Activated naive CD8-positive, alpha-beta T cell treated with anti-CD3 and anti-CD28 coated beads, Interleukin-2, amount 50 U/mL, for 24 hours (primary cell): ENCODE data around the gene PSMA2.

Source experiments
- ATAC-seq: fragments of 150-1000 bp; cut with Tn5 transposase; one replicate; pipeline ENCODE4 v1.10.0; 2021
- DNase-seq: peaks from one replicate; pipeline ENCODE4 v3.0.0; 2021
- H3K27ac Mint-ChIP-seq: one replicate; pipeline ENCODE4 v1.8.0; 2021; ENCODE audit warnings: mild to moderate bottlenecking, mixed read lengths
- H3K27me3 Mint-ChIP-seq: one replicate; pipeline ENCODE4 v1.8.0; 2021; ENCODE audit warnings: mixed read lengths
- H3K36me3 Mint-ChIP-seq: one replicate; pipeline ENCODE4 v1.8.0; 2021; ENCODE audit warnings: low read depth, mixed read lengths
- H3K4me1 Mint-ChIP-seq: one replicate; pipeline ENCODE4 v1.8.0; 2021; ENCODE audit warnings: mixed read lengths
- H3K4me3 Mint-ChIP-seq: one replicate; pipeline ENCODE4 v1.8.0; 2021; ENCODE audit warnings: mild to moderate bottlenecking, moderate library complexity, mixed read lengths
- H3K9me3 Mint-ChIP-seq: one replicate; pipeline ENCODE4 v1.8.0; 2021; ENCODE audit warnings: mixed read lengths

PSMA2 gene

GRCh38 chr7:42928754-42929153, 3.2 kb downstream of the PSMA2 start:
- H3K36me3 Mint-ChIP-seq, result peaks cover 73% of the 10 kb centered on the region
- peak overlapping the region; percentile 53 for H3K27ac Mint-ChIP-seq
- H3K4me1 Mint-ChIP-seq, result peaks cover 73% of the 10 kb centered on the region
- no peaks in the 10 kb centered on the region for H3K9me3 Mint-ChIP-seq
- peaks cover 4% of the 10 kb centered on the region for H3K27me3 Mint-ChIP-seq
- DNase-seq (no peak), ATAC-seq (no peak)
- peak overlapping the region; percentile 99 for H3K4me3 Mint-ChIP-seq

GRCh38 chr7:42926204-42926603, 5.8 kb downstream of the PSMA2 start:
- Mint-ChIP-seq H3K4me1 (peaks cover 65% of the 10 kb centered on the region), H3K4me3 (no peak overlapping the region), H3K36me3 (peaks cover 80% of the 10 kb centered on the region), H3K9me3 (no peaks in the 10 kb centered on the region), H3K27me3 (no peaks in the 10 kb centered on the region), H3K27ac (no peak overlapping the region)
- DNase-seq (no peak), ATAC-seq (no peak)

GRCh38 chr7:42925630-42926029, 6.3 kb downstream of the PSMA2 start:
- H3K27ac Mint-ChIP-seq, result peak overlapping the region; percentile 10
- H3K9me3 Mint-ChIP-seq, result no peaks in the 10 kb centered on the region
- no peaks in the 10 kb centered on the region for H3K27me3 Mint-ChIP-seq
- ATAC-seq (no peak), DNase-seq (no peak)
- peaks cover 62% of the 10 kb centered on the region for H3K4me1 Mint-ChIP-seq
- H3K4me3 Mint-ChIP-seq, result no peak overlapping the region
- peaks cover 83% of the 10 kb centered on the region for H3K36me3 Mint-ChIP-seq

DNA sequence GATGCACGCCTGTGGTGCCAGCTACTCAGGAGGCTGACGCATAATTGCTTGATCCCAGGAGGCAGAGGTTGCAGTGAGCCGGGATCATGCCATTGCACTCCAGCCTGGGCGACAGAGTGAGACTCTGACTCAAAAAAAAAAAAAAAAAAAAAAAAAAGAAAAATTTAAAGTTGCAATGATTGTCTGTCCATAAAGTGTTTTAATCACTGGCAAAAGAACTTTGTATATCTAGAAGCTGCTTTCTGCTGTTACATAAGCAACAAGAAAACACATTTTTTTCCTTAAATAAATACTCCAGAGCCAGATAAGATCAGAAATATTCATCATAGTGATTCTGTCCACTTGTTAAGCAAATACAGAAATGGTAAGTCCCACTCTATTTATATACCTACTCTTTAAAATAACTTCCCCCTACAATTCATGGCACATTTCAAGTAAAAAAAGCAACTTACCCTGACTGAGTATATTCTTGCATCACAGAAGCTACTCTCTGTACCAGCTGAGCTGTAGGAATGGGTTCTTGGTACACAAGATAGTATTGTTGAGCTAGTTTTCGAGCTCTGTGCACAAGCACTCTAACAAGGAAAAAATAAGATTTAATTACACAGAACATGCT, 7.6 kb downstream of the PSMA2 start:
- Mint-ChIP-seq H3K27ac (peak overlapping the region; percentile 19), H3K4me1 (peaks cover 50% of the 10 kb centered on the region), H3K4me3 (no peak overlapping the region), H3K27me3 (no peaks in the 10 kb centered on the region), H3K36me3 (peaks cover 84% of the 10 kb centered on the region), H3K9me3 (no peaks in the 10 kb centered on the region)
- ATAC-seq, result no peak
- DNase-seq, result no peak

GRCh38 chr7:42922017-42922753, 9.8 kb downstream of the PSMA2 start:
- Mint-ChIP-seq H3K27me3 (no peaks in the 10 kb centered on the region), H3K36me3 (peaks cover 80% of the 10 kb centered on the region), H3K4me1 (peaks cover 28% of the 10 kb centered on the region), H3K27ac (no peak overlapping the region), H3K9me3 (no peaks in the 10 kb centered on the region), H3K4me3 (no peak overlapping the region)
- ATAC-seq (no peak), DNase-seq (no peak)

- no peaks in the 10 kb centered on the region for H3K27me3 Mint-ChIP-seq
- H3K9me3 Mint-ChIP-seq, result no peaks in the 10 kb centered on the region
- peaks cover 54% of the 10 kb centered on the region for H3K4me1 Mint-ChIP-seq
- peaks cover 60% of the 10 kb centered on the region for H3K36me3 Mint-ChIP-seq
- H3K4me3 Mint-ChIP-seq, result no peak overlapping the region
- peak overlapping the region; percentile 11 for H3K27ac Mint-ChIP-seq
- ATAC-seq (no peak), DNase-seq (no peak)
These were observed 16.6 kb downstream of the PSMA2 start for GRCh38 chr7:42915356-42915755.

DNA sequence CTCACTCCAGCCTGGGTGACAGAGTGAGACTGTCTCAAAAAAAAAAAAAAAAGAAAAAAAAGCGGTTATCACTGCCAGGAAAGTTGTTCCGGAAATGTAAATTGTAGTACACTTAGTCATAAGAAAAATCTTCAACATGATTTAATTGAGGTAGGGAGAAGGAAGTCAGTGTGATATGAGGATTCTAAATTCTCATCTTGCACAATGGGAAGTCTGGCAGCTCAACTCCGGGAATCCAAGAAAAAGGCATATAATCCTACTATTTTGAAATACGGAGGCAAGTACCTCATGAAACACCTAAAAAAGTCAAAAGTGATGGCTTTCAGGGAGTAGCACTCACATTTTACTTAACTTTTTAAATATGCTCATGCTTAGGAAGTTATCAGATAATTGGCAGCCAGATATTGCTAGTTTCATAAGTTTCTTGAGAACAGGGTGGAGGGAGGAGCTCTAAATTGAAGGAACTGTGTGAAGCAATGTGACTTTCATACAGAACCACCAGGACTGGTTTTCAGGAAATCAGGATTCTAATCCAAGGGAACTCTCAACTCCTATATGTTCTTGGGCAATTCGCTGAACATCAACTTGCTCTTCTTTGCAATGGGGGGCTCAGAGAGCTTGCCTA, 17.4 kb downstream of the PSMA2 start:
- no peak for ATAC-seq
- no peak for DNase-seq
- no peaks in the 10 kb centered on the region for H3K27me3 Mint-ChIP-seq
- H3K9me3 Mint-ChIP-seq, result no peaks in the 10 kb centered on the region
- peaks cover 60% of the 10 kb centered on the region for H3K36me3 Mint-ChIP-seq
- peak overlapping the region; percentile 83 for H3K27ac Mint-ChIP-seq
- H3K4me3 Mint-ChIP-seq, result peak overlapping the region; percentile 3
- H3K4me1 Mint-ChIP-seq, result peaks cover 61% of the 10 kb centered on the region

- Mint-ChIP-seq H3K36me3 (peaks cover 56% of the 10 kb centered on the region), H3K27ac (peak overlapping the region; percentile 83), H3K9me3 (no peaks in the 10 kb centered on the region), H3K4me1 (peaks cover 65% of the 10 kb centered on the region), H3K27me3 (no peaks in the 10 kb centered on the region), H3K4me3 (peak overlapping the region; percentile 19)
- no peak for DNase-seq
- ATAC-seq, result no peak
These were observed 18.0 kb downstream of the PSMA2 start for GRCh38 chr7:42914009-42914408.

DNA sequence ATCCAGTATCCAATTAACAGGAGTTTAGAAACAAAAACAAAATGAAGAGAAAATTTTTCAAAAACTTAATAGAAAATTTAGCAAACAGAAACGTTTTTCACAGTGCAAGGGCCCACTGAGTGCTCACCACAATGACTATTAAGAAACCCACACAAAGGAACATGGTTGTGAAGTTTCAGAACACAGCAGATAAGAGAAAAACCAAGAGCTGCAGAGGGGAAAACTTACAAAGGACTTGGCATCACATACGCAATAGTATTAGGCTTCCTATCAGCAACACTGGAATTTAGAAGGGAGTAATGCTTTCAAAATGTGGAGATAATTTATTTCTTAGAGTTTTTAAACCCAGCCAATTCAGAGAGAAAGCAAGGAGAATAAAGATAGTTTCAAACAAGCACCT, 18.4 kb downstream of the PSMA2 start:
- Mint-ChIP-seq H3K27me3 (no peaks in the 10 kb centered on the region), H3K4me1 (peaks cover 69% of the 10 kb centered on the region), H3K4me3 (peak overlapping the region; percentile 19), H3K9me3 (no peaks in the 10 kb centered on the region), H3K36me3 (peaks cover 54% of the 10 kb centered on the region), H3K27ac (peak overlapping the region; percentile 83)
- ATAC-seq, result peak; percentile 44
- DNase-seq, result no peak

DNA sequence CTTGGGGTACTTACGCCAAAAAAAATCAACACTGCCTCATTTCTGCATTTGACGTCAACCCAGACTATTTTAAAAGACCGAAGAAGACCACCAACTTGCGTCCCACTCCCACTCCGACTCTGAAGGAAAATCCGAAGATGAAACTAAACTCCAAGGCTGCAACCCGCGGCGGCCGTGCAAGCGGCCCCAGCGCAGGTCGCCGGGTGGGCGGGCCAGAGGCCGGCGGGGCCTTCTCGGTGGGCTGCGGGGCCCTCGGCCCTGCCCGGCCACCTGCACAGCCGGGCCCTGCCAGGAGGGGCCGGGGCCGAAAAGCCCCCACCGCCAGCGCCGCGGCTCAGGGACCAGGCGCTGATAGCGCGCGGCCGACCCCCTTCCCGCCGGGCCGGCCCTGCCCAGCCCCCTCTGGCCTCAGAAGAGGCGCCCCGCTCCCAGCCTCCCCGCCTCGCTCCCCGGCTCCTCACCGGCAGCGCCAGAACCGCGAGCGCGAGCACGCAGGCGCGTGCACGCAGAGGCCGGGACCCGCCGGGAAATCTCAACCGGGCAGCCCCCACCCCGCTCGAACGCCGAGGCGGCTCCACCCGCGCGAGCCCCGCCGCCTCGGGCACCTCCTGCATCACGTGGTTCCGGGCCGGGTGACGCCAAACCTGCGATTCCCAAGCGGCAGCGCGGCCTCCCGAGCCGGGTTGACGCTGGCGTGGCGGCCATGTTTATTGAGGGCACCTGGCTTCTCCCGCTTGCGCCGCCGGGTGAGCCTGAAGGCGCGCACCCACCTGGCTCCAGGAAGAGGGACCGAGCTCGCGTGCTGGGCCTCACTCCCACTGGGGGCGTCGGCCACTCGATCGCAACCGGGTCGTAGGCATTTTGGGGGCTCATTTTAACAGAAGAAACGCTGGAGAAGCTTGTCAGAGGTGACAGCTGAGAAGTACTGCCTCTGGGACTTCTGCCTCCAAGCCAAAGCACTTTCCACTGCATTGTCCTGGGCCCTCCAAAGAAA, 20.2 kb downstream of the PSMA2 start, which contains the start of gene C7orf25:
C7orf25 (minus strand) TSS at position 617 of the 994 bp plus-strand sequence. CDS start 1,170 bp downstream, outside the sequence.
- H3K27me3 Mint-ChIP-seq, result no peaks in the 10 kb centered on the region
- H3K4me1 Mint-ChIP-seq, result peaks cover 80% of the 10 kb centered on the region
- H3K27ac Mint-ChIP-seq, result peak within 1 kb of the TSS; percentile 91
- peak within 1 kb of the TSS; percentile 94 for H3K4me3 Mint-ChIP-seq
- peaks cover 45% of the 10 kb centered on the region for H3K36me3 Mint-ChIP-seq
- peak; percentile 92 for ATAC-seq
- H3K9me3 Mint-ChIP-seq, result peaks cover 6% of the 10 kb centered on the region
- DNase-seq, result peak; percentile 95

GRCh38 chr7:42910306-42910705, 21.7 kb downstream of the PSMA2 start:
- peaks cover 32% of the 10 kb centered on the region for H3K36me3 Mint-ChIP-seq
- H3K9me3 Mint-ChIP-seq, result peaks cover 6% of the 10 kb centered on the region
- H3K27me3 Mint-ChIP-seq, result no peaks in the 10 kb centered on the region
- no peak for ATAC-seq
- DNase-seq, result no peak
- H3K4me3 Mint-ChIP-seq, result peak overlapping the region; percentile 94
- peaks cover 70% of the 10 kb centered on the region for H3K4me1 Mint-ChIP-seq
- no peak overlapping the region for H3K27ac Mint-ChIP-seq

GRCh38 chr7:42907316-42907715, 24.7 kb downstream of the PSMA2 start:
- H3K4me1 Mint-ChIP-seq, result peaks cover 40% of the 10 kb centered on the region
- no peaks in the 10 kb centered on the region for H3K27me3 Mint-ChIP-seq
- DNase-seq (no peak), ATAC-seq (no peak)
- H3K9me3 Mint-ChIP-seq, result peaks cover 6% of the 10 kb centered on the region
- H3K27ac Mint-ChIP-seq, result no peak overlapping the region
- no peak overlapping the region for H3K4me3 Mint-ChIP-seq
- peaks cover 18% of the 10 kb centered on the region for H3K36me3 Mint-ChIP-seq

DNA sequence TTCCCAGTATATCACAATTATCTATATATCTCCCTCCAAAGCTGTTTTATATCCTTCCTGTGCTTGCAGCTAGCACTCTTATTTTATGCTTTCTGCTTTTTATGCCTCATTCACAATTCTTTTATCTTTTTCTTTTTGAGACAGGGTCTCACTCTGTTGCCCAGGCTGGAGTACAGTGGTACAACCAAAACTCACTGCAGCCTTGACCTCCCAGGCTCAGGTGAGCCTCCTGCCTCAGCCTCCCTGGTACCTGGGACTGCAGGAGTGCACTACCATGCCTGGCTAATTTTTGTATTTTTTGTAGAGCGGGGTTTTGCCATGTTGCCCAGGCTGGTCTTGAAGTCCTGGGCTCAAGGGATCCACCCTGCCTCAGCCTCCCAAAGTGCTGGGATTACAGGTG, 25.8 kb downstream of the PSMA2 start:
- DNase-seq, result no peak
- no peak for ATAC-seq
- no peak overlapping the region for H3K27ac Mint-ChIP-seq
- H3K27me3 Mint-ChIP-seq, result no peaks in the 10 kb centered on the region
- H3K4me1 Mint-ChIP-seq, result peaks cover 35% of the 10 kb centered on the region
- peaks cover 18% of the 10 kb centered on the region for H3K36me3 Mint-ChIP-seq
- H3K4me3 Mint-ChIP-seq, result no peak overlapping the region
- peaks cover 6% of the 10 kb centered on the region for H3K9me3 Mint-ChIP-seq

DNA sequence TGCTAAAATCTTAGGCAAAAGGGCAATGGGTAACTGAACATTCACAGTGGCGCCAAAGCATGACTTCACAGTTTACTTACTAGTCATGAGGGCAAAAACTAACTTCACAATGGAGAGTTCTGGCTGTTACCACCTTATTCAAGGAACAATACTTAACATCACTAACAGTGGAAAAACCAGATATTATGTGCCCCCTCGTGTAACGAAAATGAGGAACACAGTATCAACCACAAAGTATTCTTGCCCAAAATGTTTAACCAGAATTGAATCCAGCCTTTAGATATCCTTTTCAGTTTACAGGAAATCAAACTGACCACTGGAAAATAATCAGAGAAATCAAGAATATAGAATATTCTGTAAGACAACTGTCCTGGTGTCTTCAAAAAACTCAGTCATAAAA, 29.6 kb downstream of the PSMA2 start:
- ATAC-seq, result no peak
- no peaks in the 10 kb centered on the region for H3K4me1 Mint-ChIP-seq
- H3K9me3 Mint-ChIP-seq, result peaks cover 3% of the 10 kb centered on the region
- no peak overlapping the region for H3K4me3 Mint-ChIP-seq
- no peaks in the 10 kb centered on the region for H3K36me3 Mint-ChIP-seq
- H3K27ac Mint-ChIP-seq, result no peak overlapping the region
- no peaks in the 10 kb centered on the region for H3K27me3 Mint-ChIP-seq
- no peak for DNase-seq
